Activated CD8-positive, alpha-beta memory T cell treated with anti-CD3 and anti-CD28 coated beads for 24 hours (primary cell): ENCODE data around the gene TMIE.
"Not testable (repeated sequence)": the region's sequence is repeated elsewhere in the genome, so short reads cannot be mapped to it uniquely, and the experiment has no call there.

Source experiments
- DNase-seq: peaks from one replicate; pipeline ENCODE4 v3.0.0-alpha.2; 2020

TMIE gene

DNA sequence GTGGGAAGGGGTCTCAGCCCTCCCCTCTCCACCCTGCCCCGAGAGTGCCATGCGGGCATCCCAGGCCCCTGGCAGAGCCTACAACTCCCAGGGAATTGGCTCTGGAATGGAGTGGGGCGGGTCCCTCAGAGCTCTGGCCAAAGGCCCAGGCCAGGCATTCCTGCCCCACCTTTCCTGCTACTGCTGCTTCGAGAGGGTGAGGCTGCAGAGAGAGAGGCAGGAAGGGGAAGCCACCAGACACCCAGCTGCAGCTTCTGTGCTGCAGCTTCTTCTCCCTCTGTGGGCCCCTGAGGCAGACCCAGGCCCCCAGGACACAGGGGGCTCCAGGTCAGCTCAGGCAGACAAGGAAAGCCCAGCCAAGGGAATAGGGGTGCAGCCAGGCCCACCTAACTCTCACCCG lies 10.4 kb upstream of the TMIE start:
- DNase-seq: no peak

DNA sequence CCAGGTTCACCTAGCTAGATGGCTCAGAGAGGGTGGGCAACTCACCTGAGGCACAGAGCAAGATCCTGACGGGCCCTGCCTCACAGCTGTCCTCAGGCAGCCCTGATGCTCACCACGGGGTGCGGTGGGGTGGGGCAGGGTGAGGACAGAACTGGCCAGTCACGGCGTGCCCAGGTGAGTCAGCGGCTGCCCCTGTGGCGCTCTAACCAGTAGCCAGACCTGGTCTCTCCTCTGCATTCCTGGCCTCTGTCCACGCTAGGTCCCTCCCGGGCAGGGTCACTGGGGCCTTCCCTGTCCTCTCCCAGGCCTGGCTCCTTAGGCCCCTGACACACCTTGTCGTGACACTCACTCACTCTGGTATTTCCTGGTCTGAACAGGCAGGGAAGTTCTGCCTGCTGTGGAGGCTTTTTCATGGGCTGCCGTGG lies 8.6 kb upstream of the TMIE start:
- no peak for DNase-seq

DNA sequence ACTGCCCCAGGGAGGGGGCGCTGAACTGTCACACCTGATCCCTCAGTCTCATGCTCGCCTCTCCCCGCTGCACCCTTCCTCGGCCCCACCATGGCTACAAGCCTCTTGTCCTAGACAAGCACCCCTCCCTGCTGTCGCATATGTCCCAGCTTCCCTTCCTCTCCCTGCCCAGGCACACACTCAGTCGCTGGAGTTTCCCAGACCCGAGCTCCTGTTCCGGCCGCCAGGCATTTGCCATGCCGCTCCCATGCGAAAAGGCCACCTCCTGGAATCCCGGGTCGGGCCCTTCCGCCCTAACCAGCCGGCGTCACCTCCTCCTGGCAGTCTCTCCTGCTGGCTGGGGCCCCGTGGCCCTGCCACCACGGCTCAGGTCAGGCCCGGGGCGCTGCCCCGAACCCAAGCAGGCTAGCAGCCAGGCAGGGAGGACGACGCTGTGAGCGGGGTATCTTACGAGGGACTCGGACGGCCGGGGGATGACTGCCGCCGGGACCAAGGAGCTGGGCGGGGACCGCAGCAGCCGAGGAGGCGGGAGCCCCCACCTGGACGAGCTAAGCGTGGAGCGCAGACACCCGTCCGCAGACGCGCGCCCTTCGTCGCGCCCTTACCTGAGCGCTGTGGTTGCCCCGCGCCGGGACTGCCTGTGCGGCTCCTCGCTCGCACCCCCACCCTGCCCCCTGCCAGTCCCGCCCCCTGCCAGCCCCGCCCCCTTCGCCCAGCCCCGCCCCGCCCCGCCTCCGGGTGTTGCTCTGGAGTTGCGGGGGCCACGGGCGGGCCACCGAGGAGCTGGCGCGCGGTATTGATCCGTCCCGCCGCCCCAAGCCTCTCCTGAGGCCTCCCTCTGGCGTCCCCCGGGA lies 7.9 kb upstream of the TMIE start, which contains the start of gene ALS2CL:
Gene ALS2CL, minus strand, starts transcription at position 642 of the 854 bp plus-strand sequence. CDS start 4,239 bp downstream, outside the sequence.
- peak; percentile 86 for DNase-seq

DNA sequence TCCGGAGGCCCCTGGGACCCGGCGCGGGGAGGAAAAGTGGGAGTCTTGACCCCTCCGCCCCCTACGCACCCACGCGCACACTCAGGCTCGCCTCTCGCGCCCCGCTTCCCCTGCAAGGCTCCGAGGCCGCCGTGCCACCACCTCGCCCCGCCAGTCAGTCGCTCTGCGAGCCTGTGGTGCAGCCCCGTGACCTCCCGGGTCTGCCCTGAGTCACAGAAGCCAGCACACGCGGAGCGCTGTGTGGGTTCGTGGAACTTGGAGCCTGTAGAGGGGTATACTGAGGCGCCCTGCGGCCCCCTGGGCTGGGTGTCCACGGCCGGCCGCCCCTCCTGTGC lies 7.3 kb upstream of the TMIE start:
- DNase-seq: no peak

DNA sequence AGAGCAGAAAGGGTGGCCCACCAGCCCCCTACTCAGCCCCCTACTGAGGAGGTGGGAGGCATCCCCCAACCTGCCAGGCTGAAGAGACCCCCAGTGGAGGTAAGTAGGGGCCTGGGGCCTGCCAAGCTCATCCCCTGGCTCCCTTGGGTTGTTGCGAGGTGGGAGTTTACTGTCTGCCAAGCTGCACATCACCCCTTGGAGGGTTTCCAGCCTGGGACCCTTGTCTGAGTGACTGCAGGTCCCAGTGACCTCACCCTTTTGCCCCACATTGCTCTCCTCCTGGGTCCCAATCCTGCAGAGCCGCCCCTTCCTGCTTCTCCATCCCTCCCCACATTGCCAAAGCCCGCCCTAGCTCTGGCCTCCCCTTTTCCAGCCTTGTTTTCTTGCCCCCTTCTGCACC lies 6.7 kb upstream of the TMIE start:
- no peak for DNase-seq

DNA sequence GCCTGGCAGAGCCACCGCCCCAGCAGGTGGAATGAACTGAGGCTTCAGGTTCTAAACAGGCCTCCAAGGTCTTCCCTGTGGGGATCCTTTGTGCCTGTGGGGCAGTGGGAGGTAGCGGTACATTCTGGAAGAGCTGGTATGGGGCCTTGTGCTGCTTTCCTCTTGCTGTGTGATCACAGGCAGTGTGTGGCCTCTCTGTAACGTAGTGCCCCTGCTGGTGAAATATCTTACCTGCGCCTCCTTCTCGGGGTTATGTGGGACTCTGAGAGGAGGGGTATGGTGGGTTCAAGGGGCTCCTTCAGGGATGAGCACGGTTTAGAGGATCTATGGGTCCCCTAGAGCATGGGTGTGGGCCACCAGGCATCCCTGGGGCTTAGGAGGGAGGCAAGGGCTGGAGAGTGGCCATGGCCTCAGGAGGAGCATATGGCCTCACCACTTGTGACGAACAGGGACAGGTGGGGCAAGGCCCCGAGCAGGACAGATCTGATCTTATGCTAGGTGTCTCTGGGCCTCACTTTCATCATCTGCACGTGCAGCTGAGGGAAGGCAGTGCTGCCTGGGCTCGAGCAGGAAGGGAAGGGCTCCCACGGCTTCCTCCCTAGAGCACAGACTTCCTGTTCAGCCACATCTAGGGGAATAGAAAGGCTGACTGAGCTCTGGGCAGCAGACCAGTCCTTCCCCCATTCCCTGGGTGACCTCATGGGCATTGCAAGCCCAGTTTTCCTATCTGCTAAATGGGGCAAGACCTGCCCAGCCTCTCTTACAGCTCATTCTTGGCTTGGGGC lies 5.8 kb upstream of the TMIE start:
- peak; percentile 82 for DNase-seq

DNA sequence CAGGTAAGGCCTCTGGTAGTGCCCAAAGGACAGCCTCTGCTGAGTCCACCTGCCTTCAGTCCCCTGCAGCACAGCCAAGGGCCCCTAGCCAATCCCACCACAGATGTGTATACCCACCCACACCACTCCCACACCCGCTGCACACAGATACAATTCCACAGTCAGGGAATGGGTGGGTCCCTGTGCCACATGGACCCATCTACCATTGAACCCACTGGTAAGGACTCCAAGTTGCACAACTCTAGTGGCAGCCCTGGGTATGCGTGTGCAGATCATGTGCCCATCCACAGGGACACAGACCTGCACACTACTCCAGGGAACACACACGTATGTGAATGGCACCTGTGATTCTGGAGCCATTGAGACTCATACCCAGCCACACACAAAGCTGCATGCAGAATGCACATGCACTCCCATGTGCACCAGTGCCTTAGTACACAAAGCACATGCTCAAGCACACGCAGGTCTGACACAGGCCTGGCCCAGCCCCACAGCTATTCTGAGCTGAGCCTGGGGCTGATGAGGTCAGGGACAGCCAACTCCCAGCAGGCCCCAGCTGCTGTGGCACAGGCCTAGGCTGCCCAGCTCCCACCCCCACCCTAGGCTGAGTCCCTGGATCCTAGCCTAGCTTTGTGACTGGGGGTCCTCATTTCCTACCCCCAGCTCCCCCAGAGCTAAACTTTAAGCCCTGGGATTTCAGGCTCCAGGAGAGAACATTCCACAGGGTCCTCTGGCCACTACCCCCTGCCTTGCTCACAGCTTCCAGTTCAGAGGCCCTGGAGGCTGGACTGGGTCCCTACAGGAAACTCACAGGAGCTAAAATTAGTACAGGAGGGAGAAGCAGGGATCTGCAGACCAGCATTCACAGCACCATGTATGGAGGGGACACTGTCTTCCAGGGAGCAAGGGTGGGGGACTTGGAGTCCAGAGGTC lies 5.0 kb upstream of the TMIE start:
- no peak for DNase-seq

DNA sequence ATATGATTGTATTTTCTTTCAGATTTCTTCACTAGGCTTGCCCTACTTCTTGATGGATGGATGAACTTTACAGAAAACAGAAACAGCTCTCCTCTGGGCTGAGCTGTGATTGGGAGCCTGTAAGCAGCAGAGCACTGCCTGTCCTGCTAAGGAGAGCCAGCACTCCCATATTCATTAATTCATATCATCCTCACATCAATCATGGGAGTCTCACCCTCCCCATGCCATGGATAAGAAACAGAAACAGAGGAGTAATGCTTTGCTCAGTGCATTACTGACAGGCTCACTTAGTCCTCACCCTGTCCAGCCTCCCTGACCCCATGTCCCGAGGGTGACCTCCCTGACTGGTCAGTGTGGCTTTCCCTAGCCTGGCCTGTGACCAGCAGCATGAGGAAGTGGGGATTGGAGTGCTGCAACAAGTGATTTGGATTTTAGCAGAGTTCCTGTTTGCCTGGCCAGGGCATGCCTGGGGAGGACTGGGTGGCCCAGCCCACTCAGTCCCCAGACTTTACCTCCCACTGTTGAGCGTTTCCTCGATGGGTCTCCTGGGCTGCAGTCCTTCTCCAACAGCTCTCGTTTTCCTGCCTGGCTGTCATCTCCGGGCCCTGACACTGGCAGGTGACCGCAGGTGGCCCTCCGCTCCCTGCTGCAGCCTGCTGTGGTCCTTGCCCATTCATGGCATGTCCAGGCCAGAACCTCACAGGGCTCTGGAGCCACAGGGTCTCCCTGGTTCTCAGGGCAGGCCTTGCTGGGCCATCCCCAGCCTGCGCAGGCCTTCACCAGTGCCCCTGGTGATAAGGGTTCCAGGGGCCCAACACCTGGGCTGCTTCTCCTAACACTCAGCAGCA lies 1.3 kb upstream of the TMIE start:
- no peak for DNase-seq

DNA sequence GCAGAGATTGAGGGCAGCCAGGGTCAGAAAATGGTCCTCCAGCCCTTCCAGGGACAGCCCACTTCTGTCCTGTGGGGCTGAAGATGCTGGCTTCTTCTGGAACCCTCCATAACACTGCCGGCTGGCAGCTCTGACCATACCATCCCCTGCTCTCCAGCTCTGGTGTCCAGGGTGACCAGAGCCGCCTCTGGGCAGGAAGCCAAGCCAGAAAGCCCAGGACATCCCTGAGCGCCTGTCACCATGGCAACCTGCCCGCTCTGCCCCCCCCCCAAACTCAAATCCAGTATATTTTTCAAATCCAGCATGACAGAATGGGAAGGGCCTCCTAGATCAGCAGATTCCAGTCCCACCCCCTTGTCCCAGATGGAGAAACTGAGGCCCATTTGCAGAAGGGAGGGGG lies 420 bp upstream of the TMIE start:
- DNase-seq: no peak

DNA sequence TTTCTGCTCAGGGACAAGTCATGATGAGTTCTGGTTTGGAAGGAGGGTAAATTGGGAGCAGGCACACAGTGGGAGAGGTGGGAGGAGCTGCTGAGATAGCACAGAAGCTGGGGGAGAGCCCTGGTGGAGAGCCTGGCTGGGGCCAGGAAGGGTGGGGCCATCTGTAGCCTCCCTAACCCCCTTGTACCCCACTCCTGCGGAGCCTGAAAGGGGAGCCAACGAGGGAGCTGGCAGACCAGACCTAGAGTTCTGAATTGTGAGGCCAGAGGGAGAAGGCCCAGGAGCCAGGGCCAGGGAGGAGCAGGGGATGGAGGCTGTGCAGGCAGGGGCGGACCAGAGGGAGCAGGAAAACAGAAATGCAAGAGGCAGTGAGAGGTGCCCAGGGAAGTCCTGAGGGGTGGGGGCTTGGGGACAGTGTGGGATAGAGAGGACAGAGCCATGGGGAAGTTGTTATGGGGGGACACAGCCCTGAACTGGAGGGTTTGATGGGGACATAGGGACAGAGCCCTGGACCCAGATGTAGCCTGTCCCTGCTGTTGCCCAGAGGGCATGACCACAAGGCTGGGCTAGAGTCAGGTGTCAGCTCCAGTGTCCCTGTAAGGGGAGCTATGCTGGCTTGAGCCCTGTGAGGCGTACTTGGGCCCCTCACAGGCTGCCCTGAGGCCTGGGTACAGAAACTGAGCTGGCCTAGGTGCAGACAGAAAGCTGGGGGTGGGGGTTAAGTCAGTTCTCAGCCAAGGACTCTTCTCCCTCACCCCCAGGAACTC lies 1.2 kb downstream of the TMIE start:
- no peak for DNase-seq

DNA sequence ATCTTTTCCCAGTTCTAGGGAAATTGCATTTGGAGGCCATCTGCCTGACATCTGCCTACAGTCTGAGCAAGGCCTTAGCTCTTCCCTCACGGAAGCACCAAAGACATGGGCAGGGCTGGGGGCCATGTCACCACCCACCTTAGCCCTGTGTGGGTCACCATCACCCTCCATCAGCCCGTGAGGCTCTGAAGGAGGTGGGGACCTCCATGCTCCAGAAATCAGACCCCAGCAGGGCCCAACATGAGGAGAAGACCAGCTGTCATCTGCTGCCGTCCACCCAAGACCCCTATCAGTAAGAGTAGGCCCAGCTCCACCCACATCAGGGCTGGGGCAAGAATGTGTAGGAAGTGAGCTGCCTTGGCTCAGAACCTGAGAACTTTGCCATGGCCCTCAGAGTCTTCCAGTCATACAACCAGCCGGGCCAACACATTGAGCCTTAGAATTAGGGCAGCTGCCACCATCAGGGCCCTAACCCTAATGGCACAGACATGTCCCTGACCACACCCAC lies 1.9 kb downstream of the TMIE start:
- DNase-seq: no peak

DNA sequence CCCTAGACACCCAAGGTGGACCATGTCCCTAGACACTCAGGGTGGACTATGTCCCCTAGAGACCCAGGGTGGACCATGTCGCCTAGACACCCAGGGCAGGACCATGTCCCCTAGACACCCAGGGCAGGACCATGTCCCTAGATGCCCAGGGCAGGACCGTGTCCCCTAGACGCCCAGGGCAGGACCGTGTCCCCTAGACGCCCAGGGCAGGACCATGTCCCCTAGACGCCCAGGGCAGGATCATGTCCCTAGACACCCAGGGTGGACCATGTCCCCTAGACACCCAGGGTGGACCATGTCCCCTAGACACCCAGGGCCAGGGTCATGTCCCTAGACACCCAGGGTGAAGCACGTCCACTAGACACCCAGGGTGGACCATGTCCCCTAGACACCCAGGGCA lies 3.2 kb downstream of the TMIE start:
- DNase-seq: not testable (repeated sequence)

DNA sequence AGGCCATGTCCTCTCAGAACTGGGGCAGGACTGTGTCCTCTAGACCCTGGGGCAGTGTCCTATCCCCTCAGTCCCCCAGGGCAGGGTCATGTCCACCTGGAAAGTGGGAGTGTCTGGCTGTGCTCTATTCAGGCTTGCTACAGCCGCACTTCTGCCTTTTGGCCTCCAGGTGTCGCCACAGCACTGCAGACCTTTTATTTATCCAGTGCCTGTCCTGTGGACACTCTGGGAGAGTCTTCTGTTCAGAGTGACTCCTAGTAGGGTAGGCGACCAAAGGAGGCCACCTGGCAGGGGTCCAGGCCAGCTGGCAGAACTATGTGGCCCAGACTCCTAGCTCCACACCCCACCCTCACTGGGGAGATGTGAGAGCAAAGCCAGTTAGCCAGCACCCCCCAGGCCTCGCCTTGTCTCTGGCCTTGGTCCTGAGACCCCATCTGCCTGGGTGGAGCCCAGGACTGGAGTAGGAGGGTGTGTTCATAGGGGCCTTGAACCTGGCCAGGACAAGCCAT lies 3.9 kb downstream of the TMIE start:
- peak; percentile 89 for DNase-seq

DNA sequence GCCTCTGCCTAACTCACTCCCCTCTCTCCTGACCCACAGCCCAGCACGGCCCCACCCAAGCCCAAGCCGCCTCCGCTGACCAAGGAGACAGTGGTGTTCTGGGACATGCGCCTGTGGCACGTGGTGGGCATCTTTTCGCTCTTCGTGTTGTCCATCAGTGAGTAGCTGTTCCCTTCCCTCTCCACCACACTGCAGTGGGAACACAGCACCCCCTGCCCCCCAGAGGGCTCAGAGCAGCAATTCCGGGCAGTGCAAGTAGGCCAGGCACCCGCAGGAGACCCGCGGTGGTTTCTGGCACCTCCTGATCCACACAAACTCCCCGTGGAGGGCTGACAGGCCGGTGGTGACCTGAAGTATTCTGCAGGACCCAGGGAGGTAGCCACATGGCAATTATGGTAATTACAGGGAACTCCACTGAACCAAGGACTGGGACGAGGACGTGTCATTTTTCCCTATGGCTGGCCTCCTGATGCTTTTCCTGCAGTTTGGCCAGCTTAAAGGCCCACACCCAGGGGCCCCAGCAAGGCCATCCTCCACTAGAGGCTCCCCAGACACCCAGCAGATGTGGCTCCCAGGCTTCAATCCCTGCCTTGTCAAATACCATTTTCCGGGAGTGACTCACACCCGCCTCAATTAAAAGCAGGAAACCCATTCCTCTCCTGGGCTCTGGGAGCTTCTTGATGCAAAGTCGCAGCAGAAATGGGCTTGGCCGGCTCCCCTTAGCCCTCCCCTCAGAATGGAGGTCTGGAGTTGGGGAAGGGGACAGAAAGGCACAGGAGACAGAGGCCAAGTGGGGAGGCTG lies 4.8 kb downstream of the TMIE start:
- DNase-seq: no peak

DNA sequence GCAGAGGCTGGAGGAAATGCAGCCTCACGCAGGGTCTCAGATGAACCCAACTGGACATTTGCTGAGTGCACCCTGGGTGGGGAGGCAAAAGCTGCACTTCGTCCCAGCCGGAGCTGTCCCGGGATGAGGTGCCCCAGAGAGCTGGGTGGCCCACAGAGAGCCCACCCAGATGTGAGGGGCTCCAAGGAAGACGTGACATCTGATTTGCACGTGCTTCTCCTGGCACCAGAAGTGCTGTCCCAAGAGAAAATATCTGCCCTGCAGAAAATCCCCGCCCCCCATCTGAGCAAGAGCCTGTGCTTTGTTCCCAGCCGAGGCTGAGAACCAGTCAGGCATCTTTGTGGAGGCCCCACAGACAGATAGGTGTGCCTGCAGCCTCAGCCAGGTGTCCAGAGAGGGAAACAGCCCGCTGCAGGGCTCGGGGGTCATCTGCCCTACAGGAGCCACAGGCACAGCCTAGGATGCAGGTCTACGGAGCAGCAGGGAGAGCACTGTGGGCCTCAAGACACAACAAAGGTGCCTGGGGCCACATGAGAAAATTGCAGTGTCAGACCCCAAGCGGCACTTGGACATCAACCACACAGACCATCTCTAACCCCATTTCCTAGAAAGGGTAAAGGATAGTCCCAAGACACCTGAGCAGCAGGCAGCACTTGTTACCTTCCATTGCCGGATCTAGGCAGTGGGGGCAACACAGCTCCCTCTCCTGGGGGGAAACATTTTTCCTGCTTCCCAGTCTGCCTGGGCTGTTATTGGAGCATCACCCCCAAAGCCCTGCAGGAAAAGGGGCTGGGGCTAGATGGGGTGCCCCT lies 5.8 kb downstream of the TMIE start:
- peak; percentile 49 for DNase-seq

DNA sequence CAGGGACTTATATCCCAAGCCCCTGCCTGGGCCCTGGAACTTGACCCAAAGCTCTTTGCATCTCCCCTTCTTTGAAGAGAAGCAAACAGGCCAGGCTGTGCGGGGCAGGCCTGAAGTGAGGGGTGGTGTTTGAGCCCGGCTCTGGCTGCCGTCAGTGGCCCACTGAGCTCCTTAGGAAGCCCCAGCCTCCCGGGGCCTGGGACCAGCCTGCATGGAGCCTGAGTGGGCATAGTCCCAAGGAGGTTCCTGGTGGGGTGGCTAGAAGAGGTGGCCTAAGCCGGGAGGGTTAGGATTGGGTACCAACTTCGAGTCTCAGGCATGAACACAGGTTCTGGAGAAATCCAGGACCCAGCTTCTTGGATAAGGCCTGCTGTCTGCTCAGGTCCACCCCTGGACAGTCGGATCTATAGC lies 6.4 kb downstream of the TMIE start:
- peak; percentile 47 for DNase-seq

DNA sequence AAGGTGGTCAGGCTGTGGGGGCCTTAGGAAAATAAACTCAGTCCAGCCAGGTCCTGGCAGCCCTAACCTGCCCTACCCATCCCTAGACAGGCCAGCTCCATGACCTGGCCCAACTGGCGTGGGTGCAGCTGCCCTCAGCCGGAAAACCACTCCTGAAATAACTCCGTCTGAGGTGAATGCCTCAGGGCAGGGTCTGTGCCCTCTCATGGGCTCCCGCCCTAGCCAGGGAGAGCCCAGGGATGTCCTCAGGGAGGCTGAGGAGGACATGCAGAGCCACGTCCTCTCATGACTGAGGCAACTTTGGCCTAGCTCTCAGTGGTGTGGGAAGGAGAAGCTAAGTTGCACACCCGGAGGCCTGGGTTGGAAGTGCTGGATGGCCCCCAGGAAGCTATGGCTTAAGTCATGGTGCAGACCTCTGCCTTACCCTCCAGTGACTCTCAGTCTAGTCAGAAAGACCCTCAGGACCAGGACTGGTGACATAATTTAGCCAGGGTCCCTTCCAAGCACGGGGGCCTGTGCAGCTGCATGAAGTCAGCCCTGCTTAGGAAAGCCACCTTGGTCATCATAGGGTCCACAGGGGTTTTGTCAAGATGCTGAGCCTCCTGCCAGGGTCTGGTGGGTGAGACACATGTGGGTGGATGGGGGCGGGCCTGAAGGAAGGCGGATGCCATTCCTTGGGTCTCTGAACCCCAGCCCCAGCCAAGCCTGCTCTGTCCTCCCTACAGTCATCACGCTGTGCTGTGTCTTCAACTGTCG lies 7.4 kb downstream of the TMIE start:
- DNase-seq: peak; percentile 44

DNA sequence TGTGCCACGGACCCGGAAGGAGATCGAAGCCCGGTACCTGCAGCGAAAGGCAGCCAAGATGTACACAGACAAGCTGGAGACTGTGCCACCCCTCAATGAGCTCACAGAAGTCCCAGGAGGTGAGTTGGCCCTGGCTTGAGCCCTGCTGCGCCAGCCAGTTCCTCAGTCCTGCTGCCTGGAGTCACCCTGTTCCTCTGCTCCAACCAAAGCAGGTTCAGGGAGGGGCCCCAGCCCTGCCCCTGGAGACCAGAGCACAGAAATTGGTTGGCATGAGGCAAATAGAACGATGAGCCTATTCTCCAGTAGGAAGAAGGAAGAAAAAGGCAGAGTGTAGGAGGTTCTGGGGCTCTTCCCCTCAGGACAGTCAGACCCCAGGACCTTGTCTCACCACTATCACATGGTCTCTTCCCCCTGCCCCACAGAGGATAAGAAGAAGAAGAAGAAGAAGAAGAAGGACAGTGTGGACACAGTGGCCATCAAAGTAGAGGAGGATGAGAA lies 8.0 kb downstream of the TMIE start:
- no peak for DNase-seq
